ENCODE data around the gene CHMP6. TPM values are rescaled to one million over a fixed set of nuclear protein-coding genes. Genes with fewer than 3 reads are reported as not detected.

CHMP6 gene
- total and polyA plus RNA-seq, 10 donors = 23.0 to 41.1 (median 30.8) TPM

DNA sequence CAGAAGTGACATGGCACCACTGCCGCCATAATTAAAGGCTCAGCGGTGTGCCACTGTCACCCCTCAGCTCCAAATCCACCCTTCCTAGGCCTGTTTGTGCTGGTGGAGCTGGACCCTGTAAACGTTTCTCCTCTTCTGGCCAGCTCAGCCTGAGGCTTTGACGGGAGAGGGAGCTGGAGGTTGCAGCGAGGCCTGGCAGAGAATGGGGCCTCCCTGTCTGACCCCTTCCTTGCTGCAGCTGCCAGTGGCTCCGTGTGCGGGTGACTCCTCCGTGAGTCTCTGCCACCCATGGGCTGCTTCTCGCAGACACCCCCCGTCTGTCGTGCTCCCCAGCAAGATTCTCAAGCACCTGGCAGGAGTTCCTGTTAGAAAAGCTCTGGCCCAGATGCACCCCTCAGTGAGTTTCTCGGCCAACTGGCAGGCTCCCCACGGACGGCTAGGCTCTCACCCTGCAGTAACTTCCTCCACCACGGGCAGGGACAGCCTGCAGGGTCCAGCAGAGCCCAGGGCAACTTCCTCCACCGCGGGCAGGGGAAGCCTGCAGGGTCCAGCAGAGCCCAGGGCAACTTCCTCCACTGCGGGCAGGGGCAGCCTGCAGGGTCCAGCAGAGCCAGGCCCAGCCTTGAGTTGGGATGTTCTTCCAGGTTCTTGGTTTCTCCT lies 4.7 kb upstream of the CHMP6 start:
- TF ChIP-seq POLR2AphosphoS5 (IDR thresholded peaks at IDR 0.05) = peak in 2 of 3 donors; percentile 29 to 45
- TF ChIP-seq, protein P1, sequence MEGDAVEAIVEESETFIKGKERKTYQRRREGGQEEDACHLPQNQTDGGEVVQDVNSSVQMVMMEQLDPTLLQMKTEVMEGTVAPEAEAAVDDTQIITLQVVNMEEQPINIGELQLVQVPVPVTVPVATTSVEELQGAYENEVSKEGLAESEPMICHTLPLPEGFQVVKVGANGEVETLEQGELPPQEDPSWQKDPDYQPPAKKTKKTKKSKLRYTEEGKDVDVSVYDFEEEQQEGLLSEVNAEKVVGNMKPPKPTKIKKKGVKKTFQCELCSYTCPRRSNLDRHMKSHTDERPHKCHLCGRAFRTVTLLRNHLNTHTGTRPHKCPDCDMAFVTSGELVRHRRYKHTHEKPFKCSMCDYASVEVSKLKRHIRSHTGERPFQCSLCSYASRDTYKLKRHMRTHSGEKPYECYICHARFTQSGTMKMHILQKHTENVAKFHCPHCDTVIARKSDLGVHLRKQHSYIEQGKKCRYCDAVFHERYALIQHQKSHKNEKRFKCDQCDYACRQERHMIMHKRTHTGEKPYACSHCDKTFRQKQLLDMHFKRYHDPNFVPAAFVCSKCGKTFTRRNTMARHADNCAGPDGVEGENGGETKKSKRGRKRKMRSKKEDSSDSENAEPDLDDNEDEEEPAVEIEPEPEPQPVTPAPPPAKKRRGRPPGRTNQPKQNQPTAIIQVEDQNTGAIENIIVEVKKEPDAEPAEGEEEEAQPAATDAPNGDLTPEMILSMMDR (IDR thresholded peaks at IDR 0.05 in 8 of 11, conservative IDR thresholded peaks at IDR 0.05 in 3 of 11) = peak in 4 of 11 experiments; percentile 13 to 28 (median 18)
- TF ChIP-seq POLR2A (IDR thresholded peaks at IDR 0.05) = no peak
- Histone ChIP-seq H3K4me3 (peak overlapping the region in 1 of 8 donors; percentile 4), H3K36me3 (no peaks in the 10 kb centered on the region), H3K27me3 (replicated peaks in 1 of 7) (peaks cover 0 to 2% (median 0%) of the 10 kb centered on the region in 7 donors), H3K27ac (peak overlapping the region in 7 of 8 donors; percentile 27 to 77 (median 66)), H3K9me3 (no peaks in the 10 kb centered on the region), H3K4me1 (peaks cover 29 to 60% (median 47%) of the 10 kb centered on the region in 6 donors)
- intact Hi-C loops (cut with DNase I; ENCODE audit: low total_unique reads) = no loop called here
- DNase-seq = peak; percentile 86
- 25 to 35% (median 29%) methylated on average over 16 to 18 of the region's 18 CpGs for WGBS, 5 donors

GRCh38 chr17:80987941-80988461 lies 3.6 kb upstream of the CHMP6 start:
- no peak overlapping the region for H3K4me3 ChIP-seq
- peak; percentile 88 for DNase-seq
- H3K27ac ChIP-seq = peak overlapping the region in 7 of 8 donors; percentile 3 to 77 (median 66)
- H3K36me3 ChIP-seq = no peaks in the 10 kb centered on the region
- peaks cover 34 to 65% (median 54%) of the 10 kb centered on the region in 6 donors for H3K4me1 ChIP-seq
- TF ChIP-seq, protein P1 (IDR thresholded peaks at IDR 0.05 in 8 of 11, conservative IDR thresholded peaks at IDR 0.05 in 3 of 11) = no peak
- TF ChIP-seq POLR2AphosphoS5 (IDR thresholded peaks at IDR 0.05) (peak; percentile 58 to 71 (median 65)), POLR2A (IDR thresholded peaks at IDR 0.05) (no peak)
- intact Hi-C loops (cut with DNase I; ENCODE audit: low total_unique reads) = no loop called here
- 67 to 100% (median 70%) methylated on average over 1 to 16 of the region's 16 CpGs for WGBS, 5 donors
- no peaks in the 10 kb centered on the region for H3K27me3 ChIP-seq (replicated peaks in 1 of 7)
- H3K9me3 ChIP-seq = no peaks in the 10 kb centered on the region

GRCh38 chr17:80989586-80989913 lies 2.1 kb upstream of the CHMP6 start:
- 66 to 87% (median 75%) methylated on average over 8 to 11 of the region's 11 CpGs for WGBS, 5 donors
- Histone ChIP-seq H3K9me3 (no peaks in the 10 kb centered on the region), H3K4me1 (peaks cover 41 to 79% (median 68%) of the 10 kb centered on the region in 6 donors), H3K4me3 (peak overlapping the region in 3 of 8 donors; percentile 10 to 58 (median 24)), H3K27ac (peak overlapping the region in 1 of 8 donors; percentile 7), H3K36me3 (peaks cover 0 to 12% (median 3%) of the 10 kb centered on the region in 6 donors), H3K27me3 (replicated peaks in 1 of 7) (no peaks in the 10 kb centered on the region)
- TF ChIP-seq, protein P1 (IDR thresholded peaks at IDR 0.05 in 8 of 11, conservative IDR thresholded peaks at IDR 0.05 in 3 of 11) = no peak
- no peak for TF ChIP-seq POLR2AphosphoS5 (IDR thresholded peaks at IDR 0.05)
- TF ChIP-seq POLR2A (IDR thresholded peaks at IDR 0.05) = no peak
- no peak for DNase-seq
- intact Hi-C loops (cut with DNase I; ENCODE audit: low total_unique reads) = no loop called here
